OCI-M2 (cell line): ENCODE measurements around the gene FOXA3.
"Not testable (repeated sequence)": the region's sequence is repeated elsewhere in the genome, so short reads cannot be mapped to it uniquely, and the experiment has no call there.

Source experiments
- DNase-seq: peaks from one replicate; lab custom pipeline; 2025; ENCODE audit not compliant: unreplicated experiment; lab: John Stamatoyannopoulos, UW

The FOXA3 gene

DNA sequence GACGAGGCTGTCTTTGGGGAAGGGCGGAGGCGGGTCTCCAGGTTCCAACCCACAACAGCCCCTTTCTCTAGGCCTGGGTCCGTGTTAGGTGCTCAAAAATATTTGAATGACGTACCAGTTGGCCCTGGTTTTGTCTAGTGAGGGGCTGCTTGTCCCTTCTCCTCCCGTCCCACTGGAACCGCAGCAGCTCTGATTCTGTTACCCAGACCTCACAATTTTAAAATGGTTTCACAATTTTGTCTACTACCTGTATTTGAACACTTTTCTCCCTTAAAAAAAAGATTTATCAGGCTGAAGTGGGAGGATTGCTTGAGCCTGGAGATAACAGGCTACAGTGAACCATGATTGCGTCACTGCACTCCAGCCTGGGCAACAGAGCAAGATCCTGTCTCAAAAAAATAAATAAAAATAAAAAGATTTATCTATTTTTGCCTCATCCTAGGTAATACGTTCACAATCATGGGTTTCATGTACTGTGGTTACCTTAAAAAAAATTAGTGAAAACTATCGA is 23.1 kb downstream of the FOXA3 start:
- no peak for DNase-seq

DNA sequence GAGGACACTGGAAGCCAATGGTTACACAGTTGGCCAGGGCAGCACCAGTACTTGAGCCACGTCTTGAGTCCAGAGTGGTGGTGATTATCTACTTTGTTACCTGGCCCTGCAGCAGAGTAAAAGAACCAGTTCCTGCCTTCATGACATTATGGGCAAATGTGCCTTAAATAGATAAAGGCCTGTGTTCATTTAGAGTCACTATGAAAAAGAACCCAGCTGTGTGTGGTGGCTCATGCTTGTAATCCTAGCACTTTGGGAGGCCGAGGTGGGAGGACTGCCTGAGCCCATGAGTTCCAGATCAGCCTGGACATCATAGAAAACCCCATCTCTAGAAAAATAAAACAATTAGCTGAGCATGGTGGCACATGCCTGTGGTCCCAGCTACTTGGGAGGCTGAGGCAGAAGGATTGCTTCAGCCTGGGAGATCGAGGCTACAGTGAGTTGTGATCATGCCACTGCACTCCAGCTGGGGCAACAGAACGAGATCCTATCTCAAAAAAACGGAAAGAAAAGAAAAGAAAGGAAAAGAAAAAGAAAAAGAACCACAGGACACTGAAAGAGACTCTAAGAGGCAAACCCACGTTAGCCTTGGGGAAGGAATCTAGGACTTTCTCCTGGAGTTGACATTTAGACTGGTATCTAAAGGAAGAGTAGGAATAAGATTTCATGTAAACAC is 25.2 kb downstream of the FOXA3 start:
- peak; percentile 44 for DNase-seq

DNA sequence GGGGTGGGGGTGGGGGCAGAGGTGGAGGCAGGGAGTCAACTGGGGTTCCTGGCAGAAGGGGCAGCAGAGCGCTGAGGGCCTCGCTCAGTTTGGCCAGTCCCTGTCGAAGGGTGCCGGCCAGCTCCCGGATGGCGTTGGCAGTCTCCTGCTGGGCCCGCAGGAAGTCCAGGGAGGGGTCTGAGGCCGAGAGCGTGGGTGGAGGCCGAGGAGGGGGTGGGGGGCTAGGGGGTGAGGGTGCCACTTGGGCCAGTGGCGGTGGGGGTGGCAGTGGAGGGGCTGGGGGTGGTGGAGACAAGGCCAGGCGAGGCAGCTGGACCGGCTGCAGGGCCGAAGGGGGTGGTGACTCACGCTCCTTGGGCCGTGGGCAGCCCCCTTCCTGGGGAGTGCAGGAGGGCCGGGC is 26.8 kb downstream of the FOXA3 start:
- DNase-seq, result no peak

DNA sequence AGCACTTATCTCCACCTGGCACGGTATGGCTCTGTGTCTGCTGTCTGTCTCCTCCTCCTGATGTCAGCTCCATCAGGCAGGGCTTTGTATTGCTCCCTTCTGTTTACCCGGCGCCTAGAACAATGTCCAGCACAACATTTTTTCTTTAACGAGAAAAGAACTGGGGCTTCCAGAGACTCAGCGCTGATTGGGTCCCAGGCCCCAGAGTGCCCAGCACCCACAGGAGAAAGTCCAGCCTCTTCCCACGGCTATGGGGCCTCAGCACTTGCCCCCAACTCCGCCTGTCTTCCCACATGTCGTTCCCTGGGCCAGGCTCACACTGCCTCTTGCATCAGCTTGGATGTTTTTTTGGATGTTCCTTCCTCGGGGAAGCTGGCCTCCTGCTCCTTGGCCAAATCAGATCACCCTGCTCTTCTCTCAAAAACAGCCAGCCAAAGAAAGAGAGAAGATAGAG is 31.4 kb downstream of the FOXA3 start:
- no peak for DNase-seq

DNA sequence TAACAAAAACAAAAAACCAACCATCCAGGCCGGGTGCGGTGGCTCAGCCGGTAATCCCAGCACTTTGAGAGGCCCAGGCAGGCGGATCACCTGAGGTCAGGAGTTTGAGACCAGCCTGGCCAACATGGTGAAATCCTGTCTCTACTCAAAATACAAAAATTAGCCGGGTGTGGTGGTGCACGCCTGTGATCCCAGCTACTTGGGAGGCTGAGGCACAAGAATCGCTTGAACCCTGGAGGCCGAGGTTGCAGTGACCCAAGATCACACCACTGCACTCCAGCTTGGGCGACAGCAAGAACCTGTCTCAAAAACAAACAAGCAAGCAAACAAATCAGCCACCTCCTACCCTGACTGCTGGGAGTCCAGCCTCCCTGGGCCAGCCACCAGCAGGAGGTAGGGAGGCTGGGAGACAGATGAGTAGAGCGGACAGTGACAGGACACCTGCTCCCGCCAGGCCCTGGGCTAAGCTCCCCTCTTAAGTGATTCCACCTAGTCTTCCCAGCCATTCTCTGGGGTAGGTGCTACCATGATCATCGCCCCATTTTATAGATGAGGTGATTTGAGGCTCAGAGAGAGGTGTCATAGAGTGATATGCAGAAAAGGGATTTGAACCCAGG is 32.0 kb downstream of the FOXA3 start:
- DNase-seq, result not testable (repeated sequence)

DNA sequence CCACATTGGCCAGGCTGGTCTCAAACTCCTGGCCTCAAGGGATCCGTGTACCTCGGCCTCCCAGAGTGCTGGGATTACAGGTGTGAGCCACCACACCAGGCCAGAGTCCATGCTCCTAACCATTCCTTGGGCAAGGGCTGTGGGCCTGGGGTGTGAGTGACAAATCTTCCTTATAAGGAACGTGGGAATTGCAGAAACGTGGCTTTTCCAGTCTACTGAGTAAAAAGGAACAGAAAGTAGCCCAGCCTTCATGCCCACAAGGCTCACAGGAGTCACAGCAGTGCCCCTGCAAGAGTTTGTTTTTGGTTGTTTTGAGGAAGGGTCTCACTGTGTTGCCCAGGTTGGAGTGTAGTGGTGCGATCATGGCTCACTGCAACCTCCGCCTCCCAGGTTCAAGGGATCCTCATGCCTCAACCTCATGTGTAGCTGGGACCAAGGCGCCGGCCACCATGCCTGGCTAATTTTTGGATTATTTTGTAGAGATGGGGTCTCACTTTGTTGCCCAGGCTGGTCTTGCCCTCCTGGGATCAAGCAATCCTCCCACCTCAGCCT is 33.2 kb downstream of the FOXA3 start:
- DNase-seq, result no peak

DNA sequence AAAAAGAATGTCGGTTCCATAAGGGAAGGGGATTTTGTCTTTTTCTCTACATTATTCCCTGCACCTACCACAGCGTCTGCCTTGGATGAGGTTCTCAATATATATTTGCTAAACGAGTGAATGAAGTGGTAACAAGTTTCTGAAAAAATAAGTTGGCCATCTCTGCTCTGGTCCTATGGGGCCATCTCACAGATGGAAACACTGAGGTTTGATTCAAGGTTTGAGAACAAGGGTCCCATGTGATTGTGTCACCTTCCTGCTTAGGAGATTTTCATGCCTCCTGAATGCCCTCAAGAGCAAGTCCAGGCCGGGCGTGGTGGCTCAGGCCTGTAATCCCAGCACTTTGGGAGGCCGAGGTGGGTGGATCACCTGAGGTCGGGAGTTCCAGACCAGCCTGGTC is 35.1 kb downstream of the FOXA3 start:
- no peak for DNase-seq

DNA sequence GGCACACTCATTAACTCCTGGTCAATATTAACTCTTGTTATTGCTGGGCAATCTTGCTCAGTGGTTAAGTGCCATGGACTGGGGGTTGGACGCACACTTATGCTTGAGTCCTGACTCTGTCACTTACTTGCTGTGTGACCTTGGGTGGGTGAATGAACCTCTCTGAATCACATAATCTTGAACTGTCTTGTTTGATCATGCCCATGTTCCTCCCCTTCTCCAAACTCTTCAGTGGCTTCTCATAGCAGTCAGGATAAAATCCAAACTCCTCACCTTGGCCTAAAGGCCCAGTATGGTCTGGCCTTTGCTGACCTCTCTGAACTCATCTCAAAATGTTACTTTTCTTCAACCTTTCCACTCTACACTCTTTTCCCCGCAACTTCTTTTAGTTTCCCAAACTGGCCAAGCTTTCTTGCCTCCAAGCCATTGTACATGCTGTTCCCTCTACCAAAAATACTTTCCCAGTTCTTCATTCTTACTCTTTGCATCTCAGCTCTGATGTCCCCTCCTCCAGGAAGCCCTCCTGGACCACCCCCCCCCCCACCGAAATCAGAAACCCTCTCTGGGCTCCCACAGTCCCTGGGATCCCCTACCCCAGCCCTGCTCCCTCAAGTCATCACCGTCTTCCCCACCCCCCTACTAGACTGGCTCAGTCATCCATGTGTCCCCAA is 35.9 kb downstream of the FOXA3 start:
- DNase-seq, result no peak

DNA sequence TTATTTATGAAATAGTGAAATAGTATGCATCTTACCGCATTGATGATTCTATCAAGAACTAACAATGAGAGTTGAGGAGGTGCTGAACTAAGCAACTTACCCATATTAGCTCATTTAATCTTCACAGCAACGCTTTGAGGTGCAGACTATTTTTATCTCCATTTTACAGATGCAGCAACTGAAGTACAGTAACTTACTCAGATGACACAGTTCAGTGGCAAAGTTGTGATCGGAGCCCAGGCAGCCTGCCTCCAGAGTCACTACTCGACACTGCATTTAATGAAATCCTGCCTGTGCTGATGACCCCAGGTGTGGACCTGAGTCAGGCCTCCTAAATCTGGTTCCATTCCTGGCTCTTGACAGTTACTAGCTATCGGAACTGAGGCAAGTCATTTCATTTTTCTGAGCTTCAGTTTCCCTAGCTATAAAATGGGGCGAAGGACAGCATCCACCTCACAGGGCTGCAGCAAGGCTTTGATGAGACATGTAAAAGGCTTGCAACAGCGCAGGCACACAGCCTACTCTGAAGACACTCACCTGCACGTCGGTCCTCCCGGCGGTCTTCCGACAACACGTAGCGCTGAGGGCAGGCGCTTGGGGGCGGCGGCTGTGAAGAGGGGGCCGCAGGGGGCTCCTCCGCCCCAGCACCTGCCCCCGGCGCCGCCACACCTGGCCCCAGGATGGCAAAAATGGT is 36.8 kb downstream of the FOXA3 start:
- DNase-seq, result no peak

DNA sequence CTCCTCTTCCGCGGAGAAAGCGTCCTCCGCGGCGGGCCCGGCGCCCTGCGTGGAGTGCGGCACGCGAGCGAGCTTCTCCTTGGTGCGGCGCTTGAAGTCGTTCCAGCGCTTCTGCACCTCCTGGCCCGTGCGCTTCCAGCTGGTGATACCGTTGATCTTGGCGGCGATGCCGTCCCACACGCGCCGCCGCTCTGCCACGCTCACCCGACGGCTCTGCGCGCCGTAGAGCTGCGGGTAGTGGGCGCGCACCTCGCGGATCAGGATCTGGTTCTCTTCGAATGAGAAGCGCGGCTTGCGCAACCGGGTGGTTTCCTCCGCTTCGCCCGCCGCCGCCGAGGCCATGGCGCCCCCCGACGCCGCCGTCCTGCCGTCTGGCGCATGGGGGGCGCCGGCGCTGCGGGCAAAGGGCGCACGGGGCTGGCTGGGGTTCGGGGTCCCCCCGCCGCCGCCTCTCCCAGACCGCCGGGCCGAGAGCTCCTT is 37.3 kb downstream of the FOXA3 start:
- DNase-seq, result no peak

DNA sequence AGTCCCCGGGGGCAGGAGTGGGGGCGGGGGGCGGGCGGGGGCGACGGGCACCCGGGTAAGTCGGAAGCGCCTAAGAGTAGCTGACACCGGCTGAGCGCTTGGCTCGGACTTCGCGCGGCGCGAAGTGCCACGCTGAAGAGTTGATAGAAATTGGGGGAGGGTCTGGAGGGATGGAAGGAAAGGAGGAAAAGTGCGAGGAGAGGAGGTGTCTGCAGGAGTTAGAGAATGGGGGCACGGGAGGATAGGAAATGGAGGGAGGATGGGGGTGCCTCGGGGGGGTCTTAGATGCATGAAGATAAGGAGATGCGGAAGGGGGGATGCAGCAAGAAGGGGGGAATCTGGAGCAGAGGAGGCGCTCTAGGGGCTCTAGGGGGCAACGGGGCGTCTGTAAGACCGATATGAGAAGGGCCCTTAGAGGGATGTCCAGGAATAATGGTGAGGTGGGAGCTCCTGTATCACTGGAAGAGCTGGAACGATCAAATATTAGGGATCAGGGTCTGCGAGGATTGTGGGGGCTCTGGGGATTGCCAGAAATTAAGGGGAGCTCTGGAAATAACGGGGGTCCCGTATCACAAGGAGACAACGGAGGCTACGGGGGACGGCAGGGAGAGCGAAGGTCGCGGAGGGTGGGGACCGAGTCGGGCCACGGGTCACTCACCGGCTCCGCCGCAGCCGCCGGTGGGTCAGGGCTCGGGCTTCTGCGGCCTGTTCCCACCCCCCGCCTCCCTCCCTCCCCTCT is 38.0 kb downstream of the FOXA3 start, which contains the start of gene MYPOP:
MYPOP (minus strand) TSS at position 702 of the 739 bp plus-strand sequence. CDS start 840 bp downstream, outside the sequence.
- no peak for DNase-seq

DNA sequence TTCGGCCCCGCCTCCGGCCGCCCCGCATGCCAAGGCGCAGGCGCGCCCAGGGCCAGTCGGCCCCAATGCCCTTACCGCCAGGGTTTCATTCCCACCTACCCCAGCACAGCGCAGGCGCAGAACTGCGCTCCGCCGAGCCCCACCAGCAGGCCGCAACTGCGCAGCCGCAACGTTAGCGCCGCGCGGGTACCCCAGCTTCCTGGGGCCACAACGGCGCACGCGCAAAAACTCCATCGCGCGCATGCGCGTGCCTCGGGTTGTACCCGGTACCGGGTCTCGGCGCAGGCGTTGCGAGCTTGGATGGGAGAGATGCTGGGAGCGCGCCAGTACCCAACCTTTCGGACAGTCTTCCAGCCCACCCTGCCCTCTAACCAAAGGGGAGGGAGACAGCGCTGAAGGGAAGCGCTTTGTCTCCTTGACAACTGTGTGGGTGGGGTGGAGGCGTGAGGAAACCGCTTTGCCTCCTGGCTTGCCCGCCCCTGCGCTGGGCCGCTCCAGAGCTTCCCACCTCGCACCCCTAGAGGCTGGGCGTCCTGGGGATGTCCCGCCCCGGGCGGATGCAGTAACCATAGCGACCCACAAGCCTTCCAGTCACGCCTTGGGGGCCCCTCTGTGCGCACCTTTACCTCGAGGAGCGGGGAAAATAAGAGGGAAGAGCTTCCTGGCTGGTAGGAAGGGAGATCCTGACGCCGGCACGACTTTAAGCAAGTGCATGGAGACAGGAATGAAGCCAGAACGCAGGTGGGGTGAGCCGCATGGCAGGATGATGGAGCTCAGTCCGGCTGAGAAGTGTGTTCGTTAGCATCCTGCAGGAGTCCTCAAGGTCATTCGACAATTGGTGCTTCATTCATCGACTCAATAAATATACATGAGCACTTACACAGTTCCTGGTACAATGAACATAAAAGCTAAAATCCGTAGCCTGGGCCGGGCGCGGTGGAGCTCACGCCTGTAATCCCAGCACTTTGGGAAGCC is 38.8 kb downstream of the FOXA3 start:
- peak; percentile 94 for DNase-seq

DNA sequence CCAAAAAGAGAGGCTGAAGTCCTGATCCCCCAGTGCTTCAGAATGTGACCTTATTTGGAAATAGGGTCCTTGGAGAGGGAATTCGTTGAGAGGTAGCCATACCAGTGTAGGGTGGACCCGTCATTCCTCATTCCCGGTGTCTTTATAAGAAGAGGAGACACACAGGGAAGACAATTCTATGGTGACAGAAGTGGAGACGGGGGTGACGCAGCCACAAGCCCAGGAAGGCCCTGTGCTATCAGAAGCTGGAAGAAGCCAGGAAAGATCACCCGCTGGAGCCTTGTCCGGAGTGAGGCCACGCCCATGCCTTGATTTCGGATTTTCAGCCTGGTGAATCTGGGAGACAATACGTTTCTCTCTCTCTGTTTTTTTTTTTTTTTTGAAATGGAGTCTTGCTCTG is 40.9 kb downstream of the FOXA3 start:
- no peak for DNase-seq

DNA sequence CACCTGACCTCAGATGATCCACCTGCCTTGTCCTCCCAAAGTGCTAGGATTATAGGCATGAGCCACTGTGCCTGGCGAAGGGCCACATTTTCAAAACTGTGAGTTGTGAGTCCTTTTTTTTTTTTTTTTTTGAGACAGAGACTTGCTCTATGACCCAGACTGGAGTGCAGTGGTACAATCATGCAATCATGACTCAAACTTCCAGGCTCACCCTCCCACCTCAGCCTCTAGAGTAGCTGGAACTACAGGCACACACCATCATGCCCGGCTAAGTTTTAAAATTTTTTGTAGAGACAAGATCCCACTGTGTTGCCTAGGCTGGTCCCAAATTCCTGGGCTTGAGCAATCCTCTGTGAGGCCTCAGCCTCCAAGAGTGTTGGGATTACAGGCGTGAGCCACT is 42.1 kb downstream of the FOXA3 start:
- DNase-seq, result no peak

DNA sequence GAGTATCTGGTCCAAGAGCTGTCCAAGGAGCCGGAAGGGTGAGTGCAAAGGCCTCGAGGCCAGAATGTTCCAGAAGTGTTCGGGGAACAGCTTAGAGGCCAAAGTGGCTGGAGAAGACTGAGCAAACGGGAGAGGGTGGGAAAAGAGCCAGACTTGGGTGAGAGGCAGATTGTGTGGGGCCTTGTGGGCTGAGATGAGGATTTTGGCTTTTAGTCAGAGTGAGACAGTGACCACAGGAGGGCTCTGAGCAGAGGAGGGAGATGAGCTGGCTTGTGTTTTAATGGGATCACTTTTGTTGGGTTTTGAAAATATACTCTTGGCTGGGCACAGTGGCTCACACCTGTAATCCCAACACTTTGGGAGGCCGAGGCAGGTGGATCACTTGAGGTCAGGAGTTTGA is 44.8 kb downstream of the FOXA3 start:
- no peak for DNase-seq

DNA sequence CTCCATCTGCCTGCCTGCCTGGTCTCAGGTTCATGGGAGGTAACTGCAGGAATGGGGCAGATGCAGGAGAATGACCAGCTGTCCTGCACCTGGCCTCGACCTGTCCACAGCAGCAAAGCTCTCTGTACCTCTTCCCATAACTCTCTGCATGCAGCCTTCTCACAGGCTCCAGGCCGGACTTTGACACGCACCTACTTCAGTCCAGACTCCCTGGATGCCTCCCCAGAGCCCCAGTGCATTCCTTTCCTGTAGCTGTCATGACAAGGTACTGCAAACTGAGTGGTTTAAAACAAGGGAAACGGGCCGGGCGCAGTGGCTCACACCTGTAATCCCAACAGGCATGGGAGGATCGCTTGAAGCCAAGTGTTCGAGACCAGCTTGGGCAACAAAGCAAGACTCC is 47.2 kb downstream of the FOXA3 start:
- no peak for DNase-seq

DNA sequence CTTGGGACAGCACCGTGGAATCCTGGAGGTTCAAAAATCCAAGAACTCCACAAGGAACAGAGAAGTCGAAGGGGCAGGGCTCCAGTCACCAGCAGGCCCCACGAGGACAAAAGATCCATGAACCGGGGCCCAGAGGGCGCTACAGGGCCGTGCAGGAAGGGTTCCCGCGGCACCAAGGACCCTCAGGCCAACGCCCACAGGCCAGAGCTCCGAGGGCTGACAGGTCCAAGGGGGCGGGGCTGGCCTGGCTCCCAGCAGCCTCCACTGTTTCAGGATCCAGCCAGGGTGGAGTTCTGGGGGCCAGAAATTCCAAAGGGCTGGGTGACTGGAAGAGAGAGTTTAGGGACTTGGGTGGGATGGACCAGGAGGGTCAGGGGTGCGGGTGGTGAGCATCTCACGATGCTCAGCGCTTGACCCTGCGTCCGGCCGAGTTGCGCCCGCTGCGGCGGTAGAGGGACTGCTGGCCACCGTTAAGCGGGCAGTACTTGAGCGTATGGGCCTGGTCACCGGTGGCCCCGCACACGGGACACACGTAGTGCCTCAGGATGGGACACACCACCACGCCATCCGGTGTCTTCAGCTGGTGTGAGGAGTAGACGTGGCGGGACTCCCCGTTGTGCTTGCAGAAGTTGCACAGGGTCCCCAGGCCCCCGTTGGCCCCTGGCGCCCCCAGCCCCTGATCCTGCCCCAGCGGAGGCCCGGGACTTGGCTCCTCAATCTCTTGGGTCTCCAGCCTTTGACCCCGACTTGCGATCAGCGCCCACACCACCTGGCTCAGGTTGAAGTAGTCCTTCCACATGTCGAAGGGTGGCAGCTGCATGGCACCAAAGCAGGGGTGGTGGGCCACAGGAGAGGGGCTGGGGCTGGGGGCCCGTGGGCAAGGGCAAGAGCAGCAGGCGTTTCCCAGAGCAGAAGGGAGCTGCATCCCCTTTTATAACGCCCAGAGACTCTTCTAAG is 50.0 kb downstream of the FOXA3 start, which contains the start of gene NANOS2:
NANOS2 (minus strand) TSS at position 905 of the 957 bp plus-strand sequence; CDS start at position 820, 85 bp downstream.
- no peak for DNase-seq
